NCI-H1048 (cell line): ENCODE results near the gene FTCDNL1.

Source experiments
- DNase-seq: peaks from one replicate; lab custom pipeline; 2025; lab: John Stamatoyannopoulos, UW

The FTCDNL1 gene

DNA sequence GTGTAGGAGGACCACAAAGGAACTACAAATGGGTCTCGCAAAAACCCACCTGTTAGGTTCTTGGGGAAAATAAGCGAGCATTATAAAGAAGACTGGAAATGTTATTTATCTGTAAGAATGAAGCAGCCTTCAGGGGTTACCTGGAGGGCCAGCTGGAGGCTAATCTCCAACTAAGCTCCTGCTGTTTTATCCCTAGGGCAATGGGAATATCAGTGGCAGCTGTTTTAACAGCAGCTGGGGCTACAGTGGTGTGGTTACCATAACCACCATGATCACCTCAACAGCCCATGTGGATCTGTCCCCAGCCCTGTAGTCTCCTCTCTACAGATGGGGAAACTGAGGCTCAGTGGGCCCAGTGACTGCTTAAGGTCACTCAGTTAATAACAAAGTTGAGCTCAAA lies 108.1 kb downstream of the FTCDNL1 start:
- no peak for DNase-seq

DNA sequence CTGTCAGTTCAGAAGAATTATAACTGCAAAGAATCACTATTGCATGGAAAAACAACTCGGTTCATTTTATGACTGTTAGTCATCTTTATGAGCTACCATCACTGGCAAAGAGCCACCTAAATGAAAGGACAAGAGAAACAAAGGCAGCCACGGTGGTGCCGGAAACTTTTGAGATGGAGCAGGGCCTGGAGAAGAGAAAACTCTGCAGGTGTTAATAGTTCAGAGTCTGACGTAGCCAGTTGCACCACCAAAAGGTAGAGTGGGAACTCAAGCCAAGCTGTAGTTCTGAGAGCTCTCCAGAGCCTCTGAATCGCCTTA lies 110.9 kb downstream of the FTCDNL1 start:
- no peak for DNase-seq

DNA sequence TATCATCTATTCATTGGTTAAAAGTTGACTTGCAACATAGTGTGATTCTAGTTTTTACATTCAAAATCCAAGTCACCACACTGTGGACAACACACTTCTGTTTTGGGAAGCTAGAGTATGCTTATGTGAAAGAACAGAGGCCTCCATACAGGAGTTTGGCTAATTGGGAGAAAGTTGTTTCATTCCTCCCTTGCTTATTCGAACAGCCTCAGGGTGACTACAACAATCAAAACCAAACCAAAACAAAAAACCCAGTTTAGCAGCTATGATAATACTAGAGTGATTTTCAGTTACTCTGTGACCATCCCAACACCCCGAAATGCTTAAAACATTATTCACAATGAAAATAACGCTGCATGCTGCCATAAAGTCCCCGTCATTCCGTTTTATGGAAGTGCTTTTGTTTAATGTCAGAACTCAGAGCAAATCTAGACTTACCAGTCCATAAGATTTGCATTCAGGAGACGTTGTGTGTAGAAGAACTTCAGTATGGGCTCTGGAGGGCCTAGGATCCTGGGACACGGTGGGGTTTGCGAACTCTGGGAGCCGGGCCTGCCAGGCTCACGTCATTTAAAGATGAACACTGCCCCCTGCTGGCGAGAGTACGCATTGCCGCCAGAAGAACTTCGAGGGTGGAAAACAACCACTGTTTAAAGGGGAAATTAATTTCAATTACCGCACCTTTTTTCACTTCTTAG lies 111.4 kb downstream of the FTCDNL1 start:
- DNase-seq = peak; percentile 49

DNA sequence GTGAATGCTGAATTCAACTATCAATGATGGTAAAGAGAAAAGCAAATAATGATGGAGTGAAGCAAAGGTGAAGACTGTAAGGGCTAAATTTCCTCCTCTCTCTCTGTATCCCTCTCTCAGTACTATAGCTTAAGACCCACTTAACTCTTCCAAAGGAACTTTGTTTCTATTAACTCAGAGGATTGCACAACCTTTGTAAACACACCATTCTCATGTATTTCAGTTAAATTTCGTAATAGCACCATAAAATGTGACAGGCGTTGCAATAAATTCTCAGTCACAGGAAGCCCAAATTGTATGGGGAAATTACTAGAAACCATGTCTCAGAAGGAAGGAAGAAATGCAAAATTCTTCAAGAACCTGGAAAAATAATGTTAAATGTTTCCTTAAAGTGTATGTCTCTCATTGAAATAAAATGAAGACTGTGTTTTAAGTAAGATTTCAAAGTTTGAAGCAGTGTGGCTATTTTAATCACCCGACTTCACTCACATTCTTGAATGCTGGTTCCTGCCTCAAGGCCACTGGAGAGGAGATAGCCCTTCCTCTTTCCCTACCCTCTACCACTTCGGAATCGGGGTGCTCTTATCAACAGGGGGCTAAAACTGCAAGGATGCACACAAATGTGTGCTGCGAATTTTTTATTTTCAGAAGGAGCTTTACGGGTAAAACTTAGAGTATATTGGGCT lies 112.1 kb downstream of the FTCDNL1 start:
- DNase-seq = no peak

DNA sequence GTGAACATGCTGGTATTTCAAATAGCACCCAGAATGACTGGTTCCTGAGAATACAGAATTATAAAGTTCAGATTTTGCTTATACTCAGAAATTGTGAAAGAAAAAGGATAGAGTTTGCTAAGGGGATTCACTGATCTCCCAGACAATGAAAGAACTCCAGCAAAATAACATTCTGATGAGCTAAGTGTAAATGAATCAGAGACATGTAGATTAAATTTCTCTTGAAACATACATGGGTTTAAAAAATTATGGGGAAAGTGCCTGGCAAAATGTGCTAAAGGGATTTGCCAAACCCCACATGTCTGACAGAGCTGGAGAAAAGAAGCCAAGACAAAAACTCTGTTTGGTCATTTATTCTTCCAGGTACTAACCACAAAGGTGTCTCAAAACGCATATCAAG lies 116.3 kb downstream of the FTCDNL1 start:
- DNase-seq = no peak

DNA sequence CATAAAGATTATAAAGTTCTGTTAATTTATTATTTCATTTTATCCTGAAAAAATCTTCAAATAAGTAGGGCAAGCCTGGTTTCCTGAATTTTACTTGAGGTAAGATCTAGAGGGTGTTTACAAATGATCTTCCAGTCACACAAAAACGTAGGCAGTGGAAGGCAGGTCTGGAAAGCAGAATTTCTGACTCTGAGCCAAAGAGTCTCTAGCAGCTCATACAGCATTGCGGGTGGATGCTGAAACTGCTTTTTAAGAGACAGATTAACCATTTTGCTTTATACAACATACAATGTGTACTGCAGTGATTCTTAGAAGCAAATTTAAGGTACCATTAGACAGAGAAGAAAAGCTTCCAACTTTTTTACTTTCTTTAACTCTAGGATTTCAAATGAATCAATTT lies 117.0 kb downstream of the FTCDNL1 start:
- DNase-seq = no peak

DNA sequence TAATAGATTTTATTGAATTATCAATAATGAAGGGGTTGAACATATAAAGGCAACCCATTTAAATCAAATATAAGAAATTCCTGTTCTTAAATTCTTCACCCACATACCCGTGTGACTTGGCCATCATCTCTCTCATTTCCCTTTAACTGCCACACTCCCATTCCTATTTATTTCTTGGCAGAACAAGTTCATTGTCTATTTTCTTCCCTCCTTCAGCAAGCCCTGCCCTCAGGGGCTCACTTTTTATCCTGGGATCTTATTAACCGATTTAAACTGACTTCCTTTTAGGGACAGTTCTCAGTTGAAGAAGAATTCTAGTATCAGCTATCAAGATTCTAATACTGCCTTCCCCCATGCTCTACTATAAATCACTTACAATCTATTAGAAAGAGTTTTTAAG lies 123.2 kb downstream of the FTCDNL1 start:
- no peak for DNase-seq

DNA sequence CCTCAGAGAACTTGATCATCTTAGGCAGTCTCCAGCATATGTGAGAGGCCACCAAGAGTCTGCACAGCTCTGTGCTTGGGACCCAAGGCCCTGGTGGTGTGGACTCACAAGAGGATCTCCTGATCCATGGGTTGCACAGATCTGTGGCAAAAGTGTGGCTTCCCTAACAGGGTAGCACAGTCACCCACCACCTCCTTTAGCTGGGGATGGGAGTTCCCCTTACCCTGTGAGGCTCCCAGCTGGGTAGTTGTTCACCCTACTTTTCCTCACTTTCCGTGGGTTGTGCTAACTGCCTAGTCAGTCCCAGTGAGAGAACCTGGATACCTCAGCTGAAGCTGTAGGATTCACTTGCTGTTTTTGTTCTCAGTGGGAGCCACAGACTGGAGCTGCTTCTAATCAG lies 123.7 kb downstream of the FTCDNL1 start:
- DNase-seq = no peak

DNA sequence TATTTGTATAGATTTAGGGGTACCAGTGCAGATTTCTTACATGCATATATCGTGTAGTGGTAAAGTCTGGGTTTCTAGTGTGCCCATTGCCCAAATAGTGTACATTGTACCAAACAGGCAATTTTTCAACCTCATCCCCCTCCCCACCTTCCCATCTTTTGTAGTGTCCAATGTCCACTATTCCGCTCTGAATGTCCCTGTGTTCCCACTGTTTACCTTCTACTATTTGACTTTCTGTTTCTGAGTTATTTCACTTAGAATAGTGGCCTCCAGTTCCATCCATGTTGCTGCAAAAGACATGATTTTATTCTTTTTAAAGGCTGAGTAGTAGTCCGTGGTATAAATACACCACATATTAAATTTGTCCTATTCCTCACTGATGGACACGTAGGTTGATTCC lies 132.9 kb downstream of the FTCDNL1 start:
- no peak for DNase-seq

DNA sequence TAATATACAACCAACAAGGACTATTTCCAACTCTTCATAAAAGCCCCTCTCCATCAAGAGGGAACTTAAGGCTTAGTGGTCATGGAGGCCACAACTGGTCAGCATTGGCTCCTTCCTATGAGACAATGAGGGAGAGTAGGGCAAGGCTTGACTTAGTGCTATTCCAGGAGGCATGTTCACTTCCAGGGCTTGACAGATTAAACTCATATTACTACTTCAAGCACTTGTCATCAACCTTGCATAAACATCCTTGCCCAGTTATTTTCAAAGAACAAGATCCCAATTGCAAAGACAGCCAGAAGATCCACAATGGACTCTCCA lies 133.4 kb downstream of the FTCDNL1 start:
- DNase-seq = no peak

DNA sequence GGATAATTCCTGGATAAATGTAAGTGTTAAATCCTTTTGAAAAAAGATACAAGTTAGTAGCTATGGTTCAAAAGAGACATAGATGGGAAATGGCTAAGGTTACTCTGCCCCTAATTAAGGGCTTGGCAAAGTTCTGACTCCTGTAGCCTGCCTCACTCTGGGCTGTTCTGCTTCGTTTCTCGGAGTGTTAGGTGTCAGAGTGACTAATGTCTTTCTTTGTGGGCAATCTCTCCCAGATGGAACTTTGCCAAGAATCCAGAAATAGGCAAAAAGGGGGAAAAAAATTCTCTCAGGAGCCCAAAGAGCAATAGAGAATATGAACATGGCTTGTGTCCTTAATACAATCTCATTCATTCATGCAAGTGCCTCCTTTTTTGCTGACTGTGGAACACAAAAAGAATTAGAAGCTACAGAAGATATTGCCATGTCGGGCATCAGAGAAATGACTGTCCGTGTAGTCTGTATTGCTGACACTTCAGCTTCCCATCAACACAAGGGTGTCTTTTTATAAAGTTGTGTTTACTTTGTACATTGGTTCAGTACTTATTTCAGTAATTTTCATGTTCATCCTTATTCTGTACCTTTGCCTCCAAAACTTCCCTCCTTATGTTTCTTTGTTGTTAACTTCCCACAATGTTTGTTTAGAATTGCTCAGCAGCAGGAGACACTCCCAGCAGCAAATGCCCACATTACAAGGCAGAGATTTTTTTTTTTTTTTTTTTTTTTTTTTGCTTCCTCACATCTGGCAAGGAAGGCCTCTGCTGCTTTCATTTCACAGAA lies 134.0 kb downstream of the FTCDNL1 start:
- no peak for DNase-seq

DNA sequence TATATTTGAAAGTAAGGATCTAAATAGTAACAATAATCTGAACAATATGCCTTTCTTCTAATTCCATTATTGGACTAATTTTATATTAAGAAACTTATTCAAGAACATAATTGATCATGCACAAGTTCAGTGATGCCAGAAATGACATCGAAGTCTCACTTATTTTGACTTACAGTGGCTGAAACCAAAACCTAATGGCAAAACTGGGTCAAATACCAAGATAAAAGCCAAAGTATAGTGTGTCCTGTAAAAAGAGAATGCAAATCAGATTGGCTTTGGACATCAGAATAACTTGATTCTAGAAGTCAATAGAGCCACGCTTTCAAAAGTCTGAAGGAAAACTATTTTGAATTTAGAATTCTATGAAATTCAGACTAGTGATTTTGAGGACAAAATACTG lies 137.2 kb downstream of the FTCDNL1 start:
- DNase-seq = no peak

DNA sequence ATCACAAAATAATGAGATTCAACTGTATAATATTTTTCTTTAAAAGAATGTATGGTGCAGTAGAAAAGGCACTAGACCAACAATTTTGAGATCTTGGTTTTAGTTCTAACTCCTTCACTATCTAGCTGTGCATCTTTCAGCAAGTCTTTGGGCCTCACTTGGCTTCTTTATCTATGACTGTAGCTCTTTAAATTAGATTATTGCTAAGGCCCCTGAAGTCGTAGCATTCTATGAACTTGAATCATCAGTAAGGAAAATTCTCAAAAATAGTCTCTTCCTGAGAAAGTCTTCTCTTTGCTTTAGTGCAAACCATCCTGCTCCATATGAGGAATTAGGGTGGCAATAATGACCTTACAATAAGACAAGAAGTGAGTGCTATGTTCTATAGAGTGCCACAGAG lies 140.4 kb downstream of the FTCDNL1 start:
- no peak for DNase-seq
